ENCODE results near the gene DDX54.

DNA sequence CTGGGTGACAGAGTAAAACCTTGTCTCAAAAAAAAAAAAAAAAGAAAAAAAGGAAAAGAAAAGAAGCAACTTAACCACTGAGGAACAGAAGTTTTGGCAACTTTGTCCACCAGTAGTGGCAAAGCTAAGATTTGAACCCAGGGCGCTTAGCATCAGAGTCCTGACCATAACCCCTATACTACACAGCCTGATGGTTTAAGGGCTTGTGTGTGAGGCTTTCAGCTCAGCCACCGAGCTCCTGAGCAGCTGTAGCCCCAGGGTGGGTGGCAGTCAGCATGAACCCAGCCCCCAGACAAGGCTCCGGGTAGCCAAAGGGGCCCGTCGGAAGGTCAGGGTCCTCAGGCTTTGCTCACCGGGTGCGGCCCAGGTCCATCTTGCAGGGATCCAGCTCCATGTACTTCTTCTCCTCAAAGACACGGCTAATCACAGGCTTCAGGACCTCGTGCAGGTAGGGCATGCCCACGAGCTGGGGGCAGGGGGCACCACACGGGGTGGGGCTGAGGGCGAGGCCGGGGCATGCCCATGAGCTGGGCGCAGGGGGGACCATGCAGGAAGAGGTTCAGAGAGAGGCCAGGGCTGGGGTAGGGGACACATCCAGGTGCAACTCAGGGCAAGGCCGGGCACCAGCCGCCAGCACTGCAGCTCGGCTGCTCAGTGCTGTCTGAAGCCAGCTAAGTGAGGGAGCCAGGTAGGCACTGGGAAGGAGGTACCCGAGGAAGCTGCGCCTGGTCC is 70.7 kb downstream of the DDX54 start:
- TF ChIP-seq, protein P1, sequence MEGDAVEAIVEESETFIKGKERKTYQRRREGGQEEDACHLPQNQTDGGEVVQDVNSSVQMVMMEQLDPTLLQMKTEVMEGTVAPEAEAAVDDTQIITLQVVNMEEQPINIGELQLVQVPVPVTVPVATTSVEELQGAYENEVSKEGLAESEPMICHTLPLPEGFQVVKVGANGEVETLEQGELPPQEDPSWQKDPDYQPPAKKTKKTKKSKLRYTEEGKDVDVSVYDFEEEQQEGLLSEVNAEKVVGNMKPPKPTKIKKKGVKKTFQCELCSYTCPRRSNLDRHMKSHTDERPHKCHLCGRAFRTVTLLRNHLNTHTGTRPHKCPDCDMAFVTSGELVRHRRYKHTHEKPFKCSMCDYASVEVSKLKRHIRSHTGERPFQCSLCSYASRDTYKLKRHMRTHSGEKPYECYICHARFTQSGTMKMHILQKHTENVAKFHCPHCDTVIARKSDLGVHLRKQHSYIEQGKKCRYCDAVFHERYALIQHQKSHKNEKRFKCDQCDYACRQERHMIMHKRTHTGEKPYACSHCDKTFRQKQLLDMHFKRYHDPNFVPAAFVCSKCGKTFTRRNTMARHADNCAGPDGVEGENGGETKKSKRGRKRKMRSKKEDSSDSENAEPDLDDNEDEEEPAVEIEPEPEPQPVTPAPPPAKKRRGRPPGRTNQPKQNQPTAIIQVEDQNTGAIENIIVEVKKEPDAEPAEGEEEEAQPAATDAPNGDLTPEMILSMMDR (IDR thresholded peaks at IDR 0.05; ENCODE audit: low read length), result no peak
- no peak for TF ChIP-seq EZH2 (IDR thresholded peaks at IDR 0.05; ENCODE audit: borderline replicate concordance, low read length)
